NT2/D1 (cell line): Measurements from ENCODE around the gene RBM47.
"Not testable (repeated sequence)": the region's sequence is repeated elsewhere in the genome, so short reads cannot be mapped to it uniquely, and the experiment has no call there.

Experiments used
- SUZ12 ChIP-seq: IDR thresholded peaks from 2 replicates; pipeline ENCODE4 v1.6.1; 2011; ENCODE audit not compliant: insufficient read length, insufficient read depth; ENCODE audit errors: extremely low read depth
- ZNF274 ChIP-seq: IDR thresholded peaks from 2 replicates; pipeline ENCODE4 v1.6.1; 2011; ENCODE audit warnings: mild to moderate bottlenecking, low read depth, low read length

GRCh38 chr4:40554641-40555040, 75.0 kb downstream of the RBM47 start:
- TF ChIP-seq ZNF274, SUZ12: not testable (repeated sequence)
